ENCODE measurements around the gene KIFC1. TPM values are rescaled to one million over a fixed set of nuclear protein-coding genes. Genes with fewer than 3 reads are reported as not detected.

KIFC1 gene
- total RNA-seq, 3 donors from 2014 or later (not counting 1 experiment from before 2014, with no cell fraction given), result 2.7 to 4.6 (median 3.3) TPM

GRCh38 chr6:33417128-33417902, 25.7 kb downstream of the KIFC1 start:
- intact Hi-C loops (cut with micrococcal nuclease), result loop anchor here (5.0 kb wide), 1 partner anchor 35 kb away; the partner anchor contains the start of gene ZBTB9
- 1% methylated on average over 22 of the region's 25 CpGs for WGBS (ENCODE audit: insufficient coverage)

GRCh38 chr6:33417903-33418689, 26.5 kb downstream of the KIFC1 start, which contains the start of gene CUTA:
Gene CUTA, minus strand, starts transcription at chr6:33418107. Its CDS starts 107 bp downstream, at chr6:33418000.
- peaks cover 55% of the 10 kb centered on the region for H3K4me1 ChIP-seq (ENCODE audit: control insufficient read depth, insufficient read depth, low read length)
- intact Hi-C loops (cut with micrococcal nuclease), result loop anchor here (1.0 to 5.0 kb wide), 5 partner anchors 8 to 105 kb away; partner anchors contain the start of genes KIFC1 and ZBTB9
- H3K27me3 ChIP-seq (ENCODE audit: control insufficient read depth, insufficient read depth, low read length), result no peaks in the 10 kb centered on the region
- H3K4me3 ChIP-seq (ENCODE audit: low read length), result peak within 1 kb of the TSS; percentile 80
- Mint-ChIP-seq H3K36me3 (no peaks in the 10 kb centered on the region), H3K27ac (peak within 1 kb of the TSS; percentile 100), H3K9me3 (no peaks in the 10 kb centered on the region), H3K4me1 (peaks cover 55 to 72% of the 10 kb centered on the region in 2 donors), H3K27me3 (ENCODE audit: low read depth in 2 of 2) (no peaks in the 10 kb centered on the region), H3K4me3 (peak within 1 kb of the TSS; percentile 97)
- TF ChIP-seq CTCF (IDR thresholded peaks at IDR 0.05), result no peak
- DNase-seq, result peak; percentile 98 to 100
- H3K9me3 ChIP-seq (ENCODE audit: control insufficient read depth, insufficient read depth, low read length), result no peaks in the 10 kb centered on the region
- peak within 1 kb of the TSS; percentile 95 for H3K27ac ChIP-seq (ENCODE audit: low read length)
- peak; percentile 83 to 94 (median 84) for ATAC-seq
- H3K36me3 ChIP-seq (ENCODE audit: control insufficient read depth, insufficient read depth, low read length), result peaks cover 33% of the 10 kb centered on the region
- under 1% methylated on average over 48 of the region's 51 CpGs for WGBS (ENCODE audit: insufficient coverage)

More at GRCh38 chr6:33417128-33417902, 25.7 kb downstream of the KIFC1 start:
- no peak for TF ChIP-seq CTCF (IDR thresholded peaks at IDR 0.05)
- Histone ChIP-seq H3K4me3 (ENCODE audit: low read length) (peak overlapping the region; percentile 80), H3K27me3 (ENCODE audit: control insufficient read depth, insufficient read depth, low read length) (no peaks in the 10 kb centered on the region), H3K36me3 (ENCODE audit: control insufficient read depth, insufficient read depth, low read length) (peaks cover 40% of the 10 kb centered on the region), H3K27ac (ENCODE audit: low read length) (peak overlapping the region; percentile 95), H3K9me3 (ENCODE audit: control insufficient read depth, insufficient read depth, low read length) (no peaks in the 10 kb centered on the region), H3K4me1 (ENCODE audit: control insufficient read depth, insufficient read depth, low read length) (peaks cover 63% of the 10 kb centered on the region)
- no peaks in the 10 kb centered on the region for H3K27me3 Mint-ChIP-seq (ENCODE audit: low read depth in 2 of 2)
- H3K9me3 Mint-ChIP-seq, result no peaks in the 10 kb centered on the region
- ATAC-seq (no peak), DNase-seq (peak in 1 of 2 donors; percentile 57)
- peaks cover 62 to 80% of the 10 kb centered on the region in 2 donors for H3K4me1 Mint-ChIP-seq
- H3K27ac Mint-ChIP-seq, result peak overlapping the region; percentile 100
- H3K4me3 Mint-ChIP-seq, result peak overlapping the region; percentile 97
- H3K36me3 Mint-ChIP-seq, result no peaks in the 10 kb centered on the region

- Histone ChIP-seq H3K27me3 (ENCODE audit: control insufficient read depth, insufficient read depth, low read length) (no peaks in the 10 kb centered on the region), H3K27ac (ENCODE audit: low read length) (peak overlapping the region; percentile 95), H3K4me1 (ENCODE audit: control insufficient read depth, insufficient read depth, low read length) (peaks cover 48% of the 10 kb centered on the region), H3K36me3 (ENCODE audit: control insufficient read depth, insufficient read depth, low read length) (peaks cover 26% of the 10 kb centered on the region), H3K9me3 (ENCODE audit: control insufficient read depth, insufficient read depth, low read length) (no peaks in the 10 kb centered on the region), H3K4me3 (ENCODE audit: low read length) (peak overlapping the region; percentile 39)
- H3K4me3 Mint-ChIP-seq, result peak overlapping the region; percentile 97
- 39% methylated on average over 8 of the region's 8 CpGs for WGBS (ENCODE audit: insufficient coverage)
- H3K4me1 Mint-ChIP-seq, result peaks cover 50 to 74% of the 10 kb centered on the region in 2 donors
- intact Hi-C loops (cut with micrococcal nuclease), result loop anchor here (1.0 to 5.0 kb wide), 5 partner anchors 8 to 106 kb away; partner anchors contain the start of genes KIFC1 and ZBTB9
- H3K9me3 Mint-ChIP-seq, result no peaks in the 10 kb centered on the region
- no peaks in the 10 kb centered on the region for H3K36me3 Mint-ChIP-seq
- DNase-seq, result peak; percentile 55 to 87
- no peak for TF ChIP-seq CTCF (IDR thresholded peaks at IDR 0.05)
- peak overlapping the region; percentile 100 for H3K27ac Mint-ChIP-seq
- ATAC-seq, result peak; percentile 4 to 13 (median 4)
- H3K27me3 Mint-ChIP-seq (ENCODE audit: low read depth in 2 of 2), result no peaks in the 10 kb centered on the region
Measured at GRCh38 chr6:33418690-33419291, 27.2 kb downstream of the KIFC1 start.

Data from natural killer cell (primary cell).